ENCODE data around the gene HIF3A. TPM values are rescaled to one million over a fixed set of nuclear protein-coding genes. Genes with fewer than 3 reads are reported as not detected.

The HIF3A gene
- total RNA-seq, 4 donors from 2014 or later = 3.8 to 52.8 (median 6.2) TPM

DNA sequence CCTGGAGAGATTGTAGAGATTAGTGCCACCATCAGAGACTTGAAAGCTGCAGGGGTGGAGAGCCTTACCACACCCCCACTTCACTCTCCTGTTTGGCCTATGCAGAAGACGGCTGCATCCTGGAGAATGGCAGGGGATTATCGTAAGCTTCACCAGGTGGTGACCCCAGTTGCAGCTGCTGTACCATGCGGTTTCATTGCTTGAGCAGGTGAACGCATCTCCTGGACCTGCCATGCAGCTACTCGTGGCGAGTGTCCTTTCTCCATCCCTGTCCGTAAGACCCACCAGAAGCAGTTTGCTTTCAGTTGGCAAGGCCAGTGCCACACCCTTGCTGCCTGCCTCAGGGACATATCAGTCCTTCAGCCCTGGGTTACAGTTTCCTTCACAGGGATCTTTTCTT, 71.3 kb downstream of the HIF3A start:
- no peaks in the 10 kb centered on the region for H3K27me3 ChIP-seq
- intact Hi-C loops (cut with DNase I) = no loop called here
- no peak overlapping the region for H3K27ac ChIP-seq
- no peak overlapping the region for H3K4me3 ChIP-seq
- H3K36me3 ChIP-seq = peaks cover 0 to 57% (median 0%) of the 10 kb centered on the region in 3 donors
- H3K4me1 ChIP-seq = peaks cover 24 to 63% (median 25%) of the 10 kb centered on the region in 3 donors
- TF ChIP-seq POLR2A (IDR thresholded peaks at IDR 0.05) = no peak
- TF ChIP-seq, protein P1, sequence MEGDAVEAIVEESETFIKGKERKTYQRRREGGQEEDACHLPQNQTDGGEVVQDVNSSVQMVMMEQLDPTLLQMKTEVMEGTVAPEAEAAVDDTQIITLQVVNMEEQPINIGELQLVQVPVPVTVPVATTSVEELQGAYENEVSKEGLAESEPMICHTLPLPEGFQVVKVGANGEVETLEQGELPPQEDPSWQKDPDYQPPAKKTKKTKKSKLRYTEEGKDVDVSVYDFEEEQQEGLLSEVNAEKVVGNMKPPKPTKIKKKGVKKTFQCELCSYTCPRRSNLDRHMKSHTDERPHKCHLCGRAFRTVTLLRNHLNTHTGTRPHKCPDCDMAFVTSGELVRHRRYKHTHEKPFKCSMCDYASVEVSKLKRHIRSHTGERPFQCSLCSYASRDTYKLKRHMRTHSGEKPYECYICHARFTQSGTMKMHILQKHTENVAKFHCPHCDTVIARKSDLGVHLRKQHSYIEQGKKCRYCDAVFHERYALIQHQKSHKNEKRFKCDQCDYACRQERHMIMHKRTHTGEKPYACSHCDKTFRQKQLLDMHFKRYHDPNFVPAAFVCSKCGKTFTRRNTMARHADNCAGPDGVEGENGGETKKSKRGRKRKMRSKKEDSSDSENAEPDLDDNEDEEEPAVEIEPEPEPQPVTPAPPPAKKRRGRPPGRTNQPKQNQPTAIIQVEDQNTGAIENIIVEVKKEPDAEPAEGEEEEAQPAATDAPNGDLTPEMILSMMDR (IDR thresholded peaks at IDR 0.05) = no peak
- H3K9me3 ChIP-seq = no peaks in the 10 kb centered on the region
- no peak for DNase-seq
- 86 to 94% methylated on average over 7 of the region's 7 CpGs for WGBS, 2 donors

DNA sequence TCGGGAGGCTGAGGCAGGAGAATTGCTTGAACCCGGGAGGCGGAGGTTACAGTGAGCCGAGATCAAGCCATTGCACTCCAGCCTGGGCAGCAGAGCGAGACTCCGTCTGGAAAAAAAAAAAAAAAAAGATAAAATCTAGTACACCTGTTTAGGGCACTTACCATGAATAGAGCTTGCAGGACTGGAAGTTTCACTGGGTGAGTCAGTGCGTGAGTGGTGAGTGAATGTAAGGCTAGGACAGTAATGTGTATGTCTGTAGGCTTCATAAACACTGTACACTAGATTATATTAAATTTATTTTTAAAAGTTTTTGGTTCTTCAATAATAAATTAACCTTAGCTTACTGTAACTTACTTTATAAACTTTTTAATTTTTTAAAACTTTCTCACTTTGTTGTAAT, 73.0 kb downstream of the HIF3A start:
- Histone ChIP-seq H3K9me3 (no peaks in the 10 kb centered on the region), H3K4me3 (no peak overlapping the region), H3K4me1 (peaks cover 38 to 77% (median 42%) of the 10 kb centered on the region in 3 donors), H3K36me3 (peaks cover 0 to 43% (median 0%) of the 10 kb centered on the region in 3 donors), H3K27ac (peak overlapping the region in 2 of 4 donors; percentile 89 to 93), H3K27me3 (no peaks in the 10 kb centered on the region)
- no peak for TF ChIP-seq POLR2A (IDR thresholded peaks at IDR 0.05)
- TF ChIP-seq, protein P1 (IDR thresholded peaks at IDR 0.05) = no peak
- intact Hi-C loops (cut with DNase I) = no loop called here
- DNase-seq = no peak
- 50 to 66% methylated on average over 5 to 7 of the region's 7 CpGs for WGBS, 2 donors

DNA sequence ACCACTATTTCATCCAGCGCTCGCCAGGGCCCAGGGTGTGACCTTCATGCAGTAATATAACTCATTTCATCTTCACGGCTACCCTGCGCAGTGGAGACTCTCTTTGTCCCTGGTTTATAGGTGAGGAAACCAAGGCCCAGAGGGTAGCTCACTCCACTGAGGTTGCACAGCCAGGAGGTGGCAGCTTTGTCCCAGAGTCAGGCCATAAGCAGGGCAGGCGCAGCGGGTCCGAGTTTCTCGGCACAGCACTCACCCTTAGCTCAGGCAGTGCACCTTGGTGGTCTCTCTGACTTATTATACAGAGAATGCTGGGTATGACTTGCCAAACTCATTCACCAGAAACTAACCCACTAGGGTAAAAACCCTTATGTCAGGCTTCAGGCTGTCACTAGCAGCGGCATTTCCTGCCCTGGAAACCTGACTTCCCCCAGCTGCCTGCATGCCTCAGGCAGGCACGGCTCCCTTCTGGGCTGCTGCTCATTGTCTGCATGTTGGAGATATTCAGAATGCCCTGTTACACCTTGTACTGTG, 74.6 kb downstream of the HIF3A start:
- WGBS, 2 donors = 54 to 60% methylated on average over 9 of the region's 10 CpGs
- Histone ChIP-seq H3K27me3 (no peaks in the 10 kb centered on the region), H3K27ac (peak overlapping the region; percentile 3 to 93 (median 86)), H3K4me1 (peaks cover 38 to 74% (median 42%) of the 10 kb centered on the region in 3 donors), H3K9me3 (no peaks in the 10 kb centered on the region), H3K4me3 (no peak overlapping the region), H3K36me3 (peaks cover 2 to 40% (median 7%) of the 10 kb centered on the region in 3 donors)
- intact Hi-C loops (cut with DNase I) = no loop called here
- no peak for TF ChIP-seq POLR2A (IDR thresholded peaks at IDR 0.05)
- TF ChIP-seq, protein P1 (IDR thresholded peaks at IDR 0.05) = no peak
- DNase-seq = no peak

DNA sequence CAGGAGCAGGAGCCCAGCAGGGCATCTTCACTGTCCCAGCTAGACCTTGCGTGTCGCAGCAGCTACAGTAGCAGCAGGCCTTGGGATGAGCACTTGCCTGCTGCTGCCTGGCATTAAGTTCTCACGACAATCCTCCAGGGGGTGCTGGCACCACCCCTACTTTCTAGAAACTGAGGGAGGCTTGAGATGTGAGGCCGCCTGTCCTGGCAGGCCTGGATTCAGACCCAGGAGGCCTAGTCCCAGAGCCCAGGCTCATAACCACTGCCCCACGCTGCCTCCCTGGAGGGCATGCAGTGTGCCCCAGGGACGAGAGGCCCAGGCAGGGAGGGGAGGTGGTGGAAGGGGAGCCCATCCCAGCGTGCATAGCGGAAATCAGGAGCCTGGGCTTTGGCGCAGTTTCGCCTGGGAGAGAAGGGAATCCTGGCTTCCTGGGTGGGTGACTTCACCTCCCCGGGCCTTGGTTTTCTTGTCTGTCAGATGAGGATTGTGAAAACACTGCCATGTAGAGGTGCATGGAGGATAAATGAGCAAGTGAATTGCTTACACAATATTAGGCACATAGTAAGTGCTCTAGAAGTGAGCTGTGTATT, 76.2 kb downstream of the HIF3A start:
- WGBS, 2 donors = 11 to 41% methylated on average over 3 to 9 of the region's 11 CpGs
- DNase-seq = no peak
- peaks cover 38 to 80% (median 45%) of the 10 kb centered on the region in 3 donors for H3K4me1 ChIP-seq
- H3K27ac ChIP-seq = peak overlapping the region; percentile 84 to 93 (median 88)
- H3K9me3 ChIP-seq = no peaks in the 10 kb centered on the region
- intact Hi-C loops (cut with DNase I) = no loop called here
- peaks cover 10 to 40% (median 13%) of the 10 kb centered on the region in 3 donors for H3K36me3 ChIP-seq
- H3K4me3 ChIP-seq = peak overlapping the region in 1 of 4 donors; percentile 37
- no peak for TF ChIP-seq POLR2A (IDR thresholded peaks at IDR 0.05)
- TF ChIP-seq, protein P1 (IDR thresholded peaks at IDR 0.05) = peak in 4 of 6 experiments; percentile 7 to 64 (median 38)
- H3K27me3 ChIP-seq = no peaks in the 10 kb centered on the region

Data from esophagus squamous epithelium (tissue), 5 donors.